IgD-negative memory B cell (primary cell): Measurements from ENCODE around the gene TMEM150B. TPM values are rescaled to one million over a fixed set of nuclear protein-coding genes. Genes with fewer than 3 reads are reported as not detected.
"Not testable (repeated sequence)": the region's sequence is repeated elsewhere in the genome, so short reads cannot be mapped to it uniquely, and the experiment has no call there.

Experiments used
- H3K27ac Mint-ChIP-seq, 3 donors: one replicate each; pipeline ENCODE4 v1.8.0; 2020 to 2022; ENCODE audit warnings: mild to moderate bottlenecking in 3 of 3, mixed read lengths in 3 of 3, moderate library complexity in 1 of 3
- H3K27me3 Mint-ChIP-seq: one replicate; pipeline ENCODE4 v1.8.0; 2021; ENCODE audit warnings: mixed read lengths
- H3K36me3 Mint-ChIP-seq: one replicate; pipeline ENCODE4 v1.8.0; 2020; ENCODE audit warnings: mild to moderate bottlenecking, mixed read lengths
- H3K4me1 Mint-ChIP-seq, 3 donors: one replicate each; pipeline ENCODE4 v1.8.0; 2020 to 2022; ENCODE audit warnings: mixed read lengths in 3 of 3, mild to moderate bottlenecking in 1 of 3
- H3K4me3 Mint-ChIP-seq, 4 donors: one replicate each; pipeline ENCODE4 v1.8.0; 2020 to 2022; ENCODE audit warnings: mild to moderate bottlenecking in 4 of 4, mixed read lengths in 4 of 4, moderate library complexity in 3 of 4
- H3K9me3 Mint-ChIP-seq, 3 donors: one replicate each; pipeline ENCODE4 v1.8.0; 2020 to 2021; ENCODE audit warnings: mixed read lengths in 3 of 3, mild to moderate bottlenecking in 1 of 3
- polyA plus RNA-seq: library from polyadenylated mRNA; unstranded; fragments of 300-500 nt; fragmentation: Illumina TruSeq; gene quantifications from one replicate; pipeline ENCODE4 v1.2.3, GENCODE V29; 2021

Gene TMEM150B
- polyA plus RNA-seq, 1 donor from 2014 or later, result not detected

- not testable (repeated sequence) for H3K27ac Mint-ChIP-seq, H3K4me1 Mint-ChIP-seq, H3K27me3 Mint-ChIP-seq, H3K36me3 Mint-ChIP-seq, H3K9me3 Mint-ChIP-seq, H3K4me3 Mint-ChIP-seq
Observed at GRCh38 chr19:55329791-55330190, 4.7 kb upstream of the TMEM150B start.

GRCh38 chr19:55328774-55329318 lies 3.7 kb upstream of the TMEM150B start:
- H3K27me3 Mint-ChIP-seq, result not testable (repeated sequence)

GRCh38 chr19:55324662-55325061 lies 479 bp downstream of the TMEM150B start:
- Mint-ChIP-seq H3K27me3 (peaks cover 16% of the 10 kb centered on the region), H3K4me1 (peaks cover 0 to 1% (median 0%) of the 10 kb centered on the region in 3 donors), H3K9me3 (no peaks in the 10 kb centered on the region), H3K27ac (peak overlapping the region in 2 of 3 donors; percentile 42 to 55), H3K4me3 (no peak overlapping the region), H3K36me3 (peaks cover 3% of the 10 kb centered on the region)

More at GRCh38 chr19:55328774-55329318, 3.7 kb upstream of the TMEM150B start:
- H3K36me3 Mint-ChIP-seq, H3K4me3 Mint-ChIP-seq, H3K4me1 Mint-ChIP-seq, H3K9me3 Mint-ChIP-seq, H3K27ac Mint-ChIP-seq: not testable (repeated sequence)

GRCh38 chr19:55322204-55322885 lies 2.8 kb downstream of the TMEM150B start:
- H3K27me3 Mint-ChIP-seq, result peaks cover 16% of the 10 kb centered on the region
- no peak overlapping the region for H3K4me3 Mint-ChIP-seq
- H3K4me1 Mint-ChIP-seq, result peaks cover 0 to 1% (median 0%) of the 10 kb centered on the region in 3 donors
- H3K27ac Mint-ChIP-seq, result no peak overlapping the region
- H3K36me3 Mint-ChIP-seq, result peaks cover 3% of the 10 kb centered on the region
- no peaks in the 10 kb centered on the region for H3K9me3 Mint-ChIP-seq

GRCh38 chr19:55321466-55322137 lies 3.5 kb downstream of the TMEM150B start:
- Mint-ChIP-seq H3K4me1 (peaks cover 0 to 1% (median 0%) of the 10 kb centered on the region in 3 donors), H3K4me3 (no peak overlapping the region), H3K27me3 (peaks cover 16% of the 10 kb centered on the region), H3K36me3 (peaks cover 3% of the 10 kb centered on the region), H3K27ac (no peak overlapping the region), H3K9me3 (no peaks in the 10 kb centered on the region)

- Mint-ChIP-seq H3K4me3 (no peak overlapping the region), H3K4me1 (peaks cover 0 to 1% (median 0%) of the 10 kb centered on the region in 3 donors), H3K27me3 (peaks cover 16% of the 10 kb centered on the region), H3K9me3 (no peaks in the 10 kb centered on the region), H3K27ac (no peak overlapping the region), H3K36me3 (peaks cover 3% of the 10 kb centered on the region)
Observed at GRCh38 chr19:55320844-55321419, 4.2 kb downstream of the TMEM150B start.

GRCh38 chr19:55319785-55320184 lies 5.4 kb downstream of the TMEM150B start:
- H3K9me3 Mint-ChIP-seq, result no peaks in the 10 kb centered on the region
- peaks cover 14% of the 10 kb centered on the region for H3K27me3 Mint-ChIP-seq
- H3K4me1 Mint-ChIP-seq, result peaks cover 0 to 1% (median 0%) of the 10 kb centered on the region in 3 donors
- no peak overlapping the region for H3K27ac Mint-ChIP-seq
- H3K4me3 Mint-ChIP-seq, result no peak overlapping the region
- H3K36me3 Mint-ChIP-seq, result peaks cover 3% of the 10 kb centered on the region

- Mint-ChIP-seq H3K9me3 (no peaks in the 10 kb centered on the region), H3K36me3 (peaks cover 1% of the 10 kb centered on the region), H3K27me3 (peaks cover 1% of the 10 kb centered on the region), H3K4me3 (no peak overlapping the region), H3K27ac (no peak overlapping the region), H3K4me1 (no peaks in the 10 kb centered on the region)
Observed at GRCh38 chr19:55316646-55317045, 8.5 kb downstream of the TMEM150B start.

- peaks cover 1% of the 10 kb centered on the region for H3K27me3 Mint-ChIP-seq
- H3K36me3 Mint-ChIP-seq, result no peaks in the 10 kb centered on the region
- no peak overlapping the region for H3K4me3 Mint-ChIP-seq
- H3K27ac Mint-ChIP-seq, result no peak overlapping the region
- H3K4me1 Mint-ChIP-seq, result no peaks in the 10 kb centered on the region
- no peaks in the 10 kb centered on the region for H3K9me3 Mint-ChIP-seq
Observed at GRCh38 chr19:55315956-55316525, 9.1 kb downstream of the TMEM150B start.

GRCh38 chr19:55314396-55314795 lies 10.7 kb downstream of the TMEM150B start:
- Mint-ChIP-seq H3K36me3 (no peaks in the 10 kb centered on the region), H3K27ac (no peak overlapping the region), H3K9me3 (no peaks in the 10 kb centered on the region), H3K4me3 (no peak overlapping the region), H3K27me3 (no peaks in the 10 kb centered on the region), H3K4me1 (peaks cover 0 to 2% (median 0%) of the 10 kb centered on the region in 3 donors)

GRCh38 chr19:55312621-55313512 lies 12.3 kb downstream of the TMEM150B start:
- no peak overlapping the region for H3K4me3 Mint-ChIP-seq
- H3K9me3 Mint-ChIP-seq, result no peaks in the 10 kb centered on the region
- H3K27me3 Mint-ChIP-seq, result peaks cover 1% of the 10 kb centered on the region
- H3K27ac Mint-ChIP-seq, result peak overlapping the region in 1 of 3 donors; percentile 55
- peaks cover 0 to 2% (median 0%) of the 10 kb centered on the region in 3 donors for H3K4me1 Mint-ChIP-seq
- no peaks in the 10 kb centered on the region for H3K36me3 Mint-ChIP-seq

- Mint-ChIP-seq H3K27me3 (peaks cover 1% of the 10 kb centered on the region), H3K27ac (no peak overlapping the region), H3K4me1 (peaks cover 0 to 2% (median 0%) of the 10 kb centered on the region in 3 donors), H3K9me3 (no peaks in the 10 kb centered on the region), H3K36me3 (no peaks in the 10 kb centered on the region), H3K4me3 (no peak overlapping the region)
Observed at GRCh38 chr19:55311797-55312196, 13.3 kb downstream of the TMEM150B start.

- Mint-ChIP-seq H3K9me3 (no peaks in the 10 kb centered on the region), H3K27ac (no peak overlapping the region), H3K27me3 (peaks cover 1% of the 10 kb centered on the region), H3K4me1 (peaks cover 0 to 2% (median 0%) of the 10 kb centered on the region in 3 donors), H3K4me3 (no peak overlapping the region), H3K36me3 (no peaks in the 10 kb centered on the region)
Observed at GRCh38 chr19:55311397-55311796, 13.7 kb downstream of the TMEM150B start.

- H3K27me3 Mint-ChIP-seq, result peaks cover 1% of the 10 kb centered on the region
- H3K27ac Mint-ChIP-seq, result peak overlapping the region in 1 of 3 donors; percentile 88
- no peaks in the 10 kb centered on the region for H3K36me3 Mint-ChIP-seq
- H3K4me1 Mint-ChIP-seq, result peaks cover 0 to 2% (median under 1%) of the 10 kb centered on the region in 3 donors
- H3K9me3 Mint-ChIP-seq, result no peaks in the 10 kb centered on the region
- H3K4me3 Mint-ChIP-seq, result no peak overlapping the region
Observed at GRCh38 chr19:55310498-55310897, 14.6 kb downstream of the TMEM150B start.
